Measurements from ENCODE around the gene DRAM1. TPM values are rescaled to one million over a fixed set of nuclear protein-coding genes. Genes with fewer than 3 reads are reported as not detected.

Gene DRAM1
- total RNA-seq, 1 donor from 2014 or later, result 1.2 TPM

GRCh38 chr12:101925935-101926334 lies 48.6 kb downstream of the DRAM1 start:
- H3K27ac ChIP-seq, result no peak overlapping the region

GRCh38 chr12:101927036-101927435 lies 49.7 kb downstream of the DRAM1 start:
- Histone ChIP-seq H3K9ac (no peak overlapping the region), H3K4me3 (no peak overlapping the region), H4K20me1 (ENCODE audit: low read depth) (no peaks in the 10 kb centered on the region), H3K4me1 (no peaks in the 10 kb centered on the region), H3K27ac (no peak overlapping the region), H3K4me2 (no peak overlapping the region), H3K36me3 (no peaks in the 10 kb centered on the region), H2AFZ (replicated peaks) (no peak overlapping the region), H3K27me3 (no peaks in the 10 kb centered on the region), H3K79me2 (ENCODE audit: low read depth) (no peaks in the 10 kb centered on the region), H3K9me3 (ENCODE audit: low read depth) (no peaks in the 10 kb centered on the region), H3F3A (ENCODE audit: low read depth) (no peaks in the 10 kb centered on the region)
- H3K9me3 Mint-ChIP-seq, result no peaks in the 10 kb centered on the region
- H3K36me3 Mint-ChIP-seq, result no peaks in the 10 kb centered on the region
- no peak overlapping the region for H3K27ac Mint-ChIP-seq
- peaks cover 5% of the 10 kb centered on the region for H3K4me1 Mint-ChIP-seq
- H3K4me3 Mint-ChIP-seq, result no peak overlapping the region
- TF ChIP-seq EZH2 (IDR thresholded peaks at IDR 0.05) (no peak), EZH2phosphoT487 (IDR thresholded peaks at IDR 0.05) (no peak), CTCF (IDR thresholded peaks at IDR 0.05) (no peak)
- no peak for DNase-seq (ENCODE audit: low spot score)
- H3K27me3 Mint-ChIP-seq (ENCODE audit: insufficient read depth, low read depth), result peaks cover 5% of the 10 kb centered on the region

More at GRCh38 chr12:101925935-101926334, 48.6 kb downstream of the DRAM1 start:
- no peaks in the 10 kb centered on the region for H3K79me2 ChIP-seq (ENCODE audit: low read depth)
- Mint-ChIP-seq H3K4me1 (peaks cover 5% of the 10 kb centered on the region), H3K27ac (no peak overlapping the region), H3K9me3 (no peaks in the 10 kb centered on the region), H3K4me3 (no peak overlapping the region), H3K27me3 (ENCODE audit: insufficient read depth, low read depth) (peaks cover 5% of the 10 kb centered on the region), H3K36me3 (no peaks in the 10 kb centered on the region)
- no peak for DNase-seq (ENCODE audit: low spot score)
- H2AFZ ChIP-seq (replicated peaks), result no peak overlapping the region
- no peak for TF ChIP-seq CTCF (IDR thresholded peaks at IDR 0.05)
- TF ChIP-seq EZH2 (IDR thresholded peaks at IDR 0.05), result no peak
- no peak for TF ChIP-seq EZH2phosphoT487 (IDR thresholded peaks at IDR 0.05)
- H3K27me3 ChIP-seq, result no peaks in the 10 kb centered on the region
- no peak overlapping the region for H3K4me2 ChIP-seq
- no peaks in the 10 kb centered on the region for H4K20me1 ChIP-seq (ENCODE audit: low read depth)
- H3K4me1 ChIP-seq, result no peaks in the 10 kb centered on the region
- no peak overlapping the region for H3K9ac ChIP-seq
- H3K4me3 ChIP-seq, result no peak overlapping the region
- H3F3A ChIP-seq (ENCODE audit: low read depth), result no peaks in the 10 kb centered on the region
- no peaks in the 10 kb centered on the region for H3K36me3 ChIP-seq
- H3K9me3 ChIP-seq (ENCODE audit: low read depth), result no peaks in the 10 kb centered on the region

GRCh38 chr12:101927999-101928398 lies 50.6 kb downstream of the DRAM1 start:
- TF ChIP-seq EZH2 (IDR thresholded peaks at IDR 0.05), result no peak
- no peak for TF ChIP-seq EZH2phosphoT487 (IDR thresholded peaks at IDR 0.05)
- no peak for TF ChIP-seq CTCF (IDR thresholded peaks at IDR 0.05)
- Histone ChIP-seq H4K20me1 (ENCODE audit: low read depth) (no peaks in the 10 kb centered on the region), H3K9me3 (ENCODE audit: low read depth) (no peaks in the 10 kb centered on the region), H3K36me3 (no peaks in the 10 kb centered on the region), H3F3A (ENCODE audit: low read depth) (no peaks in the 10 kb centered on the region), H3K79me2 (ENCODE audit: low read depth) (no peaks in the 10 kb centered on the region), H3K4me2 (no peak overlapping the region), H3K4me1 (no peaks in the 10 kb centered on the region), H2AFZ (replicated peaks) (no peak overlapping the region), H3K27ac (no peak overlapping the region), H3K4me3 (no peak overlapping the region), H3K9ac (no peak overlapping the region), H3K27me3 (no peaks in the 10 kb centered on the region)
- Mint-ChIP-seq H3K27me3 (ENCODE audit: insufficient read depth, low read depth) (peaks cover 5% of the 10 kb centered on the region), H3K36me3 (no peaks in the 10 kb centered on the region), H3K4me3 (no peak overlapping the region), H3K27ac (no peak overlapping the region), H3K9me3 (no peaks in the 10 kb centered on the region), H3K4me1 (peaks cover 5% of the 10 kb centered on the region)
- no peak for DNase-seq (ENCODE audit: low spot score)
